HFF-Myc (cell line): ENCODE measurements around the gene NAGK.
"Not testable (repeated sequence)": the region's sequence is repeated elsewhere in the genome, so short reads cannot be mapped to it uniquely, and the experiment has no call there.

Source experiments
- DNase-seq: peaks from one replicate; pipeline ENCODE4 v3.0.0-alpha.2; 2011; ENCODE audit warnings: low read depth; ENCODE audit errors: extremely low read depth
- H3K4me3 ChIP-seq: replicated peaks from 2 replicates; pipeline ENCODE4 v1.5.1; 2011; ENCODE audit warnings: low read depth, mild to moderate bottlenecking, control low read depth, low read length
- TF ChIP-seq, protein P1 (sequence below): IDR thresholded peaks from 2 replicates; pipeline ENCODE4 v1.5.1; 2012; ENCODE audit warnings: mild to moderate bottlenecking, low read depth, low read length, control low read depth; ENCODE audit errors: missing control alignments

The NAGK gene

GRCh38 chr2:71071681-71072398, 3.4 kb downstream of the NAGK start:
- DNase-seq: no peak
- TF ChIP-seq, protein P1, sequence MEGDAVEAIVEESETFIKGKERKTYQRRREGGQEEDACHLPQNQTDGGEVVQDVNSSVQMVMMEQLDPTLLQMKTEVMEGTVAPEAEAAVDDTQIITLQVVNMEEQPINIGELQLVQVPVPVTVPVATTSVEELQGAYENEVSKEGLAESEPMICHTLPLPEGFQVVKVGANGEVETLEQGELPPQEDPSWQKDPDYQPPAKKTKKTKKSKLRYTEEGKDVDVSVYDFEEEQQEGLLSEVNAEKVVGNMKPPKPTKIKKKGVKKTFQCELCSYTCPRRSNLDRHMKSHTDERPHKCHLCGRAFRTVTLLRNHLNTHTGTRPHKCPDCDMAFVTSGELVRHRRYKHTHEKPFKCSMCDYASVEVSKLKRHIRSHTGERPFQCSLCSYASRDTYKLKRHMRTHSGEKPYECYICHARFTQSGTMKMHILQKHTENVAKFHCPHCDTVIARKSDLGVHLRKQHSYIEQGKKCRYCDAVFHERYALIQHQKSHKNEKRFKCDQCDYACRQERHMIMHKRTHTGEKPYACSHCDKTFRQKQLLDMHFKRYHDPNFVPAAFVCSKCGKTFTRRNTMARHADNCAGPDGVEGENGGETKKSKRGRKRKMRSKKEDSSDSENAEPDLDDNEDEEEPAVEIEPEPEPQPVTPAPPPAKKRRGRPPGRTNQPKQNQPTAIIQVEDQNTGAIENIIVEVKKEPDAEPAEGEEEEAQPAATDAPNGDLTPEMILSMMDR: no peak
- H3K4me3 ChIP-seq: no peak overlapping the region

GRCh38 chr2:71072492-71072891, 4.0 kb downstream of the NAGK start:
- H3K4me3 ChIP-seq: no peak overlapping the region

GRCh38 chr2:71073475-71073874, 5.0 kb downstream of the NAGK start:
- no peak overlapping the region for H3K4me3 ChIP-seq
- DNase-seq: no peak
- TF ChIP-seq, protein P1: no peak

More at GRCh38 chr2:71072492-71072891, 4.0 kb downstream of the NAGK start:
- TF ChIP-seq, protein P1: no peak
- DNase-seq: no peak

DNA sequence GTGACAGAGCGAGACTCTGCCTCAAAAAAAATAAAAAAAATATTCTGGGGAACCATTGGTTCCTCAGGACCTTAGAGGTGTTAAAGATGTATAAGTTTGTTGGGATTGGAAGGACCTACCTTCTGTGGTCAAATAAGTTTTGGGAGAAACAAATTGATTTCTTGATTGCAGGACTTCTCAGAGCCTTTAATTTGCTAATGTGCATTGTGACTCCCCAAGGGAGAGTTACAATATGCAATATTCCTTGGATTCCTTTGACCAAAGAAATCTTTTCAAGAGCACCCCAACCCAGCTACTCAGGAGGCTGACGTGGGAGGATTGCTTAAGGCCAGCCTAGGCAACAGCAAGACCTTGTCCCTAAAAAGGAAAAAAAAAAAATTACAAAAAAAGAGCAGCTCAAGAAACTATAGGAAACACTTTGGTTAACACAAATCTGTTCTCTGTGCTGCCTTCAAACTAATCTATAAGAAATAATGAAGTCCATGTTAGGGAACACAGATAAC, 6.5 kb downstream of the NAGK start:
- no peak for DNase-seq
- TF ChIP-seq, protein P1: no peak
- no peak overlapping the region for H3K4me3 ChIP-seq

- no peak overlapping the region for H3K4me3 ChIP-seq
- no peak for DNase-seq
- TF ChIP-seq, protein P1: no peak
These were observed 10.2 kb downstream of the NAGK start for GRCh38 chr2:71078624-71079023.

- TF ChIP-seq, protein P1: no peak
- DNase-seq: no peak
- no peak overlapping the region for H3K4me3 ChIP-seq
These were observed 14.2 kb downstream of the NAGK start for GRCh38 chr2:71082402-71083252.

DNA sequence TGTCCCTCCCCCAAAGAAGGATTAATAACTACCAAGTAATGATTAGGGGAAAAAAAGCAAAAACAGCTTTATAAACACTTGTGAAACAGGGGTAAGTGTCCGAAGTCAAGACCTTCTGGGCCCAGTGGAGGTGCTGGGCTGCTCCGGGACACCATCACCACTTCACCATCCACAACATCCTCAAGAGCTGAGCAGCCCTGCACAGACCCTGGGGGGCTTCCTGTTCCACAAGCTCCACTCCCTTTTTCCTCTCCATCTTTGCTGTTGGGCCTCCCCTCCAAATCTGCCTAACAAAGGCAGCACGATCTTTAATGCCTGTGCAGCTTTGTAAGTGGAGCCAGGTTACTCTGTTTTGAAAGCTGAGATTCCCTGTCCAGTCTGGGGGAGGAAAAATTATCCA, 14.8 kb downstream of the NAGK start:
- not testable (repeated sequence) for DNase-seq, H3K4me3 ChIP-seq

GRCh38 chr2:71083752-71084312, 15.4 kb downstream of the NAGK start:
- not testable (repeated sequence) for H3K4me3 ChIP-seq, DNase-seq

GRCh38 chr2:71085325-71086003, 17.0 kb downstream of the NAGK start:
- not testable (repeated sequence) for DNase-seq, H3K4me3 ChIP-seq

DNA sequence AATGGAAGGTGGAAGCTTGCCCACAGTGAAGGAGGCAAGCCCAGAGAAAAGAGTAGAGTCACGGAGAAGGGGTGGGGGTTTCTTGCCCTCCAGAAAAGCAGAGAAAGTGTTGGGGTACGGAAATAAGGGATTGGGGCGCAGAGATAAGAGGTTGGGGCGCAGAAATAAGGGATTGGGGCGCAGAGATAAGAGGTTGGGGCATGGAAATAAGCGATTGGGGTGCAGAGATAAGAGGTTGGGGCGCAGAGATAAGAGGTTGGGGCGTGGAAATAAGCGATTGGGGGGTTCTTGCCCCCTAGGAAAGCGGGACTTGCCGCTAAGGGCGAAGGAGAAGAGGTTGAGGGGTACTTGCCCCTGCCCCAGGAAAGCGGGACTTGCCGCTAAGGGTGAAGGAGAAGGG, 21.0 kb downstream of the NAGK start:
- H3K4me3 ChIP-seq, DNase-seq: not testable (repeated sequence)
